ENCODE data around the gene FXN.

DNA sequence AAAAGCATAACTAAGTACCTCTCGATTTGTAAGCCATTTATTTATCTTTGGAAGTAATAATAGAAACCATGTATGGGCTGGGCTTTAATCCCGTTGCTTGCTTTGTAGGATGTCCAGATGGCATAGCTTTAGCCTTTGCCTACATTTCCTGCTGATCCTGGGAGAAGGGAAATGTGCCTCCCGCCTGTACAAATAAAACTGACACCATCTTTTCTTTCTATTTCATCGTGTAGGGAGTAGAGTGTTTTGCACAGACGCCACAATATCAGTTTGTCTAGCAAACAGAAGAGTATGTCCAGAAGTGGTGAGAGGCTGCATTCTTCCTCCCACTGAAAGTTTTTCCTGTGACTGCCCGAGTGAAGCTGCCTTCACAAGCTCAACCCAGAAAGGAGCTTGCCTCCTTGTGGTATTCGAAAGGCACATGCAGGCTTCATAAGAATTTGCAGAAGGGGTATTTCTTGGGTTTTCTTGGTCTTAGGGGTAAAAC lies 113.8 kb downstream of the FXN start:
- TF ChIP-seq, protein P1, sequence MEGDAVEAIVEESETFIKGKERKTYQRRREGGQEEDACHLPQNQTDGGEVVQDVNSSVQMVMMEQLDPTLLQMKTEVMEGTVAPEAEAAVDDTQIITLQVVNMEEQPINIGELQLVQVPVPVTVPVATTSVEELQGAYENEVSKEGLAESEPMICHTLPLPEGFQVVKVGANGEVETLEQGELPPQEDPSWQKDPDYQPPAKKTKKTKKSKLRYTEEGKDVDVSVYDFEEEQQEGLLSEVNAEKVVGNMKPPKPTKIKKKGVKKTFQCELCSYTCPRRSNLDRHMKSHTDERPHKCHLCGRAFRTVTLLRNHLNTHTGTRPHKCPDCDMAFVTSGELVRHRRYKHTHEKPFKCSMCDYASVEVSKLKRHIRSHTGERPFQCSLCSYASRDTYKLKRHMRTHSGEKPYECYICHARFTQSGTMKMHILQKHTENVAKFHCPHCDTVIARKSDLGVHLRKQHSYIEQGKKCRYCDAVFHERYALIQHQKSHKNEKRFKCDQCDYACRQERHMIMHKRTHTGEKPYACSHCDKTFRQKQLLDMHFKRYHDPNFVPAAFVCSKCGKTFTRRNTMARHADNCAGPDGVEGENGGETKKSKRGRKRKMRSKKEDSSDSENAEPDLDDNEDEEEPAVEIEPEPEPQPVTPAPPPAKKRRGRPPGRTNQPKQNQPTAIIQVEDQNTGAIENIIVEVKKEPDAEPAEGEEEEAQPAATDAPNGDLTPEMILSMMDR (IDR thresholded peaks at IDR 0.05; ENCODE audit: borderline replicate concordance, extremely low read depth, low read length, poor library complexity, severe bottlenecking): no peak
- no peak for TF ChIP-seq EZH2 (IDR thresholded peaks at IDR 0.05; ENCODE audit: borderline replicate concordance, low read depth, low read length, severe bottlenecking)

Measured in DND-41 (cell line).